Gastrocnemius medialis (tissue), 4 donors: ENCODE measurements around the gene GOLGA6A.
"Not testable (repeated sequence)": the region's sequence is repeated elsewhere in the genome, so short reads cannot be mapped to it uniquely, and the experiment has no call there.

ENCODE experiments used
- POLR2A ChIP-seq, 2 donors: fragments of 450-650 bp; IDR thresholded peaks; one replicate each; pipeline ENCODE4 v1.6.1; 2017; ENCODE audit warnings: antibody characterized with exemption in 2 of 2, mild to moderate bottlenecking in 2 of 2, moderate library complexity in 2 of 2
- TF ChIP-seq, protein P1 (sequence below), 5 experiments: fragments of 450-650 bp in 3 of 5; fragments of 200-600 bp in 2 of 5; sonication (generic) in 2 of 5; IDR thresholded peaks in 4 of 5; conservative IDR thresholded peaks in 1 of 5; 1 replicate in 4 of 5; 2 replicates in 1 of 5; pipeline ENCODE4 v1.5.1; 2016 to 2019; ENCODE audit warnings: antibody characterized with exemption in 5 of 5, mild to moderate bottlenecking in 3 of 5, moderate library complexity in 3 of 5

DNA sequence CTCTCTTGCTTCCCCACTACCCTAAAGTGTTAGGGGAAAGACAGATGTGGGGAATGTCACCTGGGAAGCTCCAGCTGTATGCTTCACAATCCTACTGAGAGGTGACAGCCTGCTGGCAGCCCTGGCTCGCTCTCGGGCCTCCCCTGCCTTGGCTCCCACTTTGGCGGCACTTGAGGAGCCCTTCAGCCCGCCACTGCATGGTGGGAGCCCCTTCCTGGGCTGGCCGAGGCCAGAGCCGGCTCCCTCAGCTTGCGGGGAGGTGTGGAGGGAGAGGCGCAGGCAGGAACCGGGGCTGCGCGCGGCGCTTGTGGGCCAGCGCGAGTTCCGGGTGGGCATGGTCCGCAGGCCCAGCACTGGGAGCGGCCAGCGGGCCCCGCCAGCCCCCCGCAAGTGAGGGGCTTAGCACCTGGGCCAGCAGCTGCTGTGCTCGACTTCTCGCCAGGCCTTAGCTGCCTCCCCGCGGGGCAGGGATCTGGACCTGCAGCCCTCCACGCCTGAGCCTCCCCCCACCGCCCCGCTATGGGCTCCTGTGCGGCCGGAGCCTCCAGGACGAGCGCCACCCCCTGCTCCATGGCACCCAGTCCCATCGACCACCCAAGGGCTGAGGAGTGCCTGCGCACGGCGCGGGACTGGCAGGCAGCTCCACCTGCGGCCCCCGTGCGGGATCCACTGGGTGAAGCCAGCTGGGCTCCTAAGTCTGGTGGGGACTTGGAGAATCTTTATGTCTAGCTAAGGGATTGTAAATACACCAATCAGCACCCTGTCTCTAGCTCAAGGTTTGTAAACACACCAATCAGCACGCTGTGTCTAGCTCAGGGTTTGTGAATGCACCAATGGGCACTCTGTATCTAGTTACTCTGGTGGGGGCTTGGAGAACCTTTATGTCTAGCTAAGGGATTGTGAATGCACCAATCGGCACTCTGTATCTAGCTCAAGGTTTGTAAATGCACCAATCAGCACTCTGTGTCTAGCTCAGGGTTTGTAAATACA lies 29.8 kb downstream of the GOLGA6A start:
- TF ChIP-seq, protein P1, sequence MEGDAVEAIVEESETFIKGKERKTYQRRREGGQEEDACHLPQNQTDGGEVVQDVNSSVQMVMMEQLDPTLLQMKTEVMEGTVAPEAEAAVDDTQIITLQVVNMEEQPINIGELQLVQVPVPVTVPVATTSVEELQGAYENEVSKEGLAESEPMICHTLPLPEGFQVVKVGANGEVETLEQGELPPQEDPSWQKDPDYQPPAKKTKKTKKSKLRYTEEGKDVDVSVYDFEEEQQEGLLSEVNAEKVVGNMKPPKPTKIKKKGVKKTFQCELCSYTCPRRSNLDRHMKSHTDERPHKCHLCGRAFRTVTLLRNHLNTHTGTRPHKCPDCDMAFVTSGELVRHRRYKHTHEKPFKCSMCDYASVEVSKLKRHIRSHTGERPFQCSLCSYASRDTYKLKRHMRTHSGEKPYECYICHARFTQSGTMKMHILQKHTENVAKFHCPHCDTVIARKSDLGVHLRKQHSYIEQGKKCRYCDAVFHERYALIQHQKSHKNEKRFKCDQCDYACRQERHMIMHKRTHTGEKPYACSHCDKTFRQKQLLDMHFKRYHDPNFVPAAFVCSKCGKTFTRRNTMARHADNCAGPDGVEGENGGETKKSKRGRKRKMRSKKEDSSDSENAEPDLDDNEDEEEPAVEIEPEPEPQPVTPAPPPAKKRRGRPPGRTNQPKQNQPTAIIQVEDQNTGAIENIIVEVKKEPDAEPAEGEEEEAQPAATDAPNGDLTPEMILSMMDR (IDR thresholded peaks at IDR 0.05 in 4 of 5, conservative IDR thresholded peaks at IDR 0.05 in 1 of 5) = not testable (repeated sequence)
- not testable (repeated sequence) for TF ChIP-seq POLR2A (IDR thresholded peaks at IDR 0.05)
